ENCODE results near the gene POU6F1.
"Not testable (repeated sequence)": the region's sequence is repeated elsewhere in the genome, so short reads cannot be mapped to it uniquely, and the experiment has no call there.

Gene POU6F1

DNA sequence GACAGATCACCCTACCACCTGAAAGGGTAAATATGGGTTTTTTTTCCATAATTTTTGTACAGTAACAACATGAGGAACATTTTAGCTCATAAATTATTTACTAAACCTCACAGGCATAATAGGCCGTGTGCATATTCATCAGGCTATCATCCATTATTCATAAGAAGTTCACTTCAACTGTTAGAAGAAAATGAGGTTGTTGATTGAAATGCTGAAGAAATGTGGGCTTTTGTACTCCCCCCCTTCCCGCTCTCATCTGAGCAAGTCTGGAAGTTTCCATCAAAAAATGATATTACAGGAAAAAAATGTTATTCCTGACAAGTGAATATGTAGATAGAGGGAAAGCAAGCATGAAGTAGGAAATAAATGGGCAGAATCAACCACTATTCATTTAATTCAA lies 7.9 kb upstream of the POU6F1 start:
- no peak for DNase-seq

DNA sequence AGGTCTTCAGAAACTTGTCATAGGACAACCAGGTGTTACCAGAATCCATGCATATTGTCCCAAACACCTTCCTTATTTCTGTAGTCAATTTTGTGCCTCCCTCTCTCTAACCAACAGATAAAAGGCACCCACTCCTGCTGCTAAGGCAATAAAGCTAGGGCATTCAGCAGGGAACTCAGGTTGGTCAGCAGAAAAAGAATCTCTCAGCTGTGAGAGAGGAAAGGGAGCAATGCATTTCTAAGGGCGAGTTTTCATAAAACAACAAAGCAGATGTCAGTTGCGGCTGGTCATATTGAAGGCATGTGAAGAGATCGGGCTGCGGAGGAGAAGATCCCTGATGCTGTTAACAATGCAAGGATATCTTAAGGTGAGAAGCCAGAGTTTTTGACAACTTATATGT lies 7.4 kb upstream of the POU6F1 start:
- DNase-seq = no peak

DNA sequence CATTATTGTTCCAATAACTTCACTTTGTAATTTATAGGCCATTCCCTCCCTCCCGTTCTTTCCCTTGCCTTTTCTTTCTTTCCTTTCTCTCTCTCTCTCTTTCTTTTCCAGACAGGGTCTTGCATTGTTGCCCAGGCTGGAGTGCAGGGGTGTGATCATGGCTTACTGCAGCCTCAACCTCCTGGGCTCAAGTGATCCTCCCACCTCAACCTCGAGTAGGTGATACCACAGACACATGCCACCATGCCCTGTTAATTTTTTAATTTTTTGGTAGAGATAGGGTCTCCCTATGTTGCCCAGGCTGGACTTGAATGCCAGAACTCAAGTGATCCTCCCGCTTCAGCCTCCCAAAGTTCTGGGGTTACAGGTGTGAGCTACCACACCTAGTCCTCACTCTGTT lies 6.8 kb upstream of the POU6F1 start:
- no peak for DNase-seq

DNA sequence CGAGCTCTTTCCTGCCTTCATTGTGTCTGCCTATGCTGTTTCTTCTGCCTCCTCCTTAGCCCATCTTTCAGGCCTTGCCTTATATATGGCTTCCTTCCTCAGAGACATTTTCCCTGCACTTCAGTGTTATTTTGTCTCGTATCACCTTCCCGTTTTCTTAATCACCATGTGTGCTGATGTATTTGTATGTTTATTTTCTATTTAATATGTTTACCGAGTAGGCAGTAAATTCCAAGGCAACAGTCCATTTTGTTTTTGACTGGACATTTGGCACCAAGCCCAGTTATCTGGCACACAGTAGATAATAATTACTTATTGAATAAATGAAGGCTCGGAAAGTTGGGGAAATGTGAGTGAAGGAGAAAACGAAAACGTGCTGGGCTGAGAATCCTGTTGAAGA lies 4.6 kb upstream of the POU6F1 start:
- DNase-seq = no peak

DNA sequence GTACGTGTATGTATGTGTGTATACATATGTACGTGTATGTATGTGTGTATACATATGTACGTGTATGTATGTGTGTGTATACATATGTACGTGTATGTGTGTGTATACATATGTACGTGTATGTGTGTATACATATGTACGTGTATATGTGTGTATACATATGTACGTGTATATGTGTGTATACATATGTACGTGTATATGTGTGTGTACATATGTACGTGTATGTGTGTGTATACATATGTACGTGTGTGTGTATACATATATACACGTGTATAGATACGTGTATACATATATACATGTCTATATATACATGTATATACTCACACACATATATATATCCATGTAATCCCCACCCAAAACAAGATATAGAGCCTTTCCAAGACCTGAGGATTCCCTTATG lies 2.0 kb upstream of the POU6F1 start:
- DNase-seq = not testable (repeated sequence)

DNA sequence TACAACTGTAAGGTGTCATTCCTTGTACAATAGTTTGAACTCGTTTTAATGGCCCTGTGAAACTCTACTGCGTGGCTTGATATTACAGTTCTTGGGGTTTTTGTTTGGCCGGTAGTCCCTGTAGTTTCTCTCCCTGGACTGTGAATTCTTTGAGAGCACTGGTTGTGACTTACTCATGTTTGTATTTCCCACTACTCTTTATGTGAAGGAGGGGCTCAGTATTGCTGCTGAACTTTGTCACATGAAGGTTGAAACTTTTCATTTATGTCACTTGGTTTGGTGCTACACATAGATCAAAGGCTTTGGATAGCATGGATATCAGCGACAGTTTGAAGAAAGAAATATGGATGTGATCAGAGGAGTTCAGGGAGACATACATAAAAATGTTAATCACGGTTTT lies 1.5 kb upstream of the POU6F1 start:
- no peak for DNase-seq

DNA sequence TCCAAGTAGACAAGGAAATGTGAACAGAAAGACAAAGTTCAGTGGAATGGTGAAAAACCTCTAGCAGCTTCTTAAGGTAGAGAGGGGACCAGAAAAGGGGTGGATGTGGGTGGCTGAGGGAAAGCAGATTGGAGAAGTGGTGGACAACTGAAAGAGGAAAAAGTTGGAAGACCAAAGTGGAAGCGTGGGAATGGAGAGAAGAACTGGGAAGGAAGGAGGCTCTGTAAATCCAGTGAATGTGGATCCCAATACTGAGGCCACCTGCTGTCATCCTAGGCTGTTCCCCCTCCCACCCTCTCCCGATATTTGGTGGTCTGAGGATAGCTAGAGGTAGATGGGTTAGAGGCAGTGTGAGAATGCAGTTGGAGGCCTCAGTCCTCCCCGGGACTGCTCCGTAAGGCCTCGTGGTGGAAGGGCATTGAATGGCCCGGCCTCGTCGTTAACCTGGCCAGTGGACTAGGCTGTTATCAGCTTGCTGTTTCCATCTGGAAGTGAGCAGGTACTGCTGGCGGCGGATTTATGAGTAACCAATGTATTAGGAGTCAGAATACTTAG lies 822 bp upstream of the POU6F1 start:
- no peak for DNase-seq

DNA sequence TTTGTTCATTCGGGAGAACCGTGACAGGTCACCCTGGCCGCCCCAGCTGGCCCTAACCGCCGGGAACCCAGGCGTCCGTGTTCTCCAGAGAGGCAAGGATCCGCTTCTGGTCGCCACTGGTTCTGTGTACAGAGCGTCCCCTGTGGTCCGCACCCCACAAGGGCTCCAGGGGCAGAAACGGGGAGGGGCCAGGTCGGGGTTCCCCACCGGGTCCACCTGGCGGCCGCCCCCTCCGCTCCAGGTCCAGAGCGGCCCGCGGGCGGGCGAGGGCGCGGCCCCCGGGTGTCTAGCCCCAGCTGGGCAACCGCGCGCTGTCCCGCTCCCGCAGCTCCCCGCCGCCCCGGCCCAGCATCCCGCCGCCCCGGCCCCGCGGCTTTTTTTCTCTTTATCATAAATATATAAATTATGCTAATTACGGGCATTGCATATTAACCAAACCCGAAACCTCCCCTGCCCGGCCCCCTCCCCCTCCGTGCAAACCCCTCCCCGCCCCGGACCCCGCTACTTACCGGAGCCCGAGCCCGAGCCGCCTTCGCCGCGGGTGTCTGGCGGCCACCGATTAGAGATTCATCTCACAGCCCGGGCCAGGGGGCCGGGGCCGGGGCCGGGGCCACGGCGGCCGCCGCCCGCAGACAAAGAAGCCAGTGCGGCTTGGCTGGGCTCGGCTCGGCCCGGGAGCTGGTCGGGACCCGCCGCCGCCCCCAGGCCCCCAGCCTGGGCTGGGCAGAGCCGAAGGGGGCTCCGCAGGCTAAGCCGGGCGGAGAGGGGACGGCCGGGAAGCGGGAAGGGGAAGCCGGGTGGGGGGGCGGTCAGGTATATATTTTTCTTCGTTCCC lies 512 bp downstream of the POU6F1 start:
- no peak for DNase-seq

DNA sequence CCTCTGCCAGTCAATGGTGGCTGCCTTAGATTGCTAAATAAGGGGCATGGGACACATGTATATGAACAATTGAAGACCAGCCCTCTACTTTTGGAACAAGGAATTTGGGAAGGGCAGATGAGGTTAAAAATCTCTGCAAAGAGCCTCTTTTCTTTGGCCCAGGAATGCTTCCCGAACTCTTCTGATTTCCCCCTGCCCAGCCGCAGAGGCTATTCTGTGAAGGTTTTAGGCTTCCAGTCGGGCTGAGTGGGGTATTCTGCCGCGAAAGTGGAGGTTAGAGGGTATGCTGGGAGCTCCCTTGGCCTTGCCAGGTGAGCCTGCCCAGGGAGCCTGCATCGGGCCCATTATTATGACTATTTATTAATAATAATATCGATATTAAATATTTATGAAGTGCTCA lies 1.2 kb downstream of the POU6F1 start:
- no peak for DNase-seq

DNA sequence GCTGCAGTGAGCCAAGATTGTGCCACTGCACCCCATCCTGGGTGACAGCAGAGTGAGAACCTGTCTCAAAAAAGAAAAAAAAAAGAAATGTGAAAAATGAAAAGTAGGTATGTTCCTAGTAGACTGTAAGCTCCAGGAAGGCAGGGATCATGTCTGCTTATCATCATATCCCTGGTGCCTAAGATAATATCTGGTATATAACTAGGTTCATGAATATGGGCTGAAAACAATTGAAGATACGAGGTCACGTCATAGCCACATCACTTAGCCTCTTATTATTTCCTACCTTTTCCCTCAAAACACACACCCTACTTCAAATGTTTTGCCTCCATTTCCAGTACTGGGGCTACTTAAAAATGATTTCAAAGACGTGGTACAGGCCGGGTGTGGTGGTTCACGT lies 3.0 kb downstream of the POU6F1 start:
- no peak for DNase-seq

DNA sequence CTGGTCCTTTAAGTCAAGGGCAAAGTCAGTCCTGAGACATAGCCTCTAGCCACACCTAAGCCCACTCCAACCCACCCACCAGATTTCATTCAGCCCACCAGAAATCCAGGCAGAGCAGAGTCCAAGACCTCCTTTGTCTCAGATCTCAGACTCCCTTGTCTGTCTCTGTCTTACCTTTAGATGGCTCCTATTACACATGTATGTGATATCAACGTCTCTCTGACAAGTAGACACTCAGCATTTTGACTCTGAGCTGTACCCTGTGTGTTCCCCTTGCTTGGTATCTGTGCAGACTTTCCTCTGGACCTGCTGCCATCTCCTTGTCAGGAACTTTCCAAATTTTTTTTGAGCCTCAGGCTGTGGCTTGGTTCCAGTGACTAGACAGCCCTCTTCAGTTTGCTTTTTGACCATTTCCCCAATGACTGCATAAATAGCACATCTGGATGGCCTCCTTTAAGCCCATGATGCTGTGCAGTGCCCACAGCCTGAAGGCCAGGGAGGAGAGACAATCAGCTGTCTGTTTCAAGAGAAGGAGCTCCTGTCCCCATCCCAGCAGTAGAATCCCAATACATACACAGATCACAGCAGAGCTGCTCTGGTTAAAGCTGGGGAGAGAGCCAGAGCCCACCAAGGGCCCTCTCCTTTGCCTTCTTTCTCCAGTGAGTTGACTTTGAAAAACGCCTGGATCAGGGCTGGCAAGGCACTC lies 7.0 kb downstream of the POU6F1 start:
- DNase-seq = no peak

DNA sequence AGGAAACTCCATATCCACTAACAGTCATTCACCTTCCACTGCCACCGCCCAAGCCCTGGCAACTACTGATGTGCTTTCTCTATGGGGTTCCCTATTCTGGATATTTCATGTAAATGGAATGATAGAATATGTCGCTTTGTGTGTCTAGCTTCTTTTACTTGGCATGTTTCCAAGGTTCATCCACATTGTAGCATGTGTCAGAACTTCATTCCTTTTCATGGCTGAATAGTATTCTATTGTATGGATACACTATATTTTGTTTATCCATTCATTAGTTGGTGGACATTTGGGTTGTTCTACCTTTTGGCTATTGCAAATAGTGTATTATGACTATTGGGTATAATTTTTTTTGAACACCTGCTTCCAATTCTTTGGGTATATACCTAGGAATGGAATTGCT lies 8.6 kb downstream of the POU6F1 start:
- no peak for DNase-seq

DNA sequence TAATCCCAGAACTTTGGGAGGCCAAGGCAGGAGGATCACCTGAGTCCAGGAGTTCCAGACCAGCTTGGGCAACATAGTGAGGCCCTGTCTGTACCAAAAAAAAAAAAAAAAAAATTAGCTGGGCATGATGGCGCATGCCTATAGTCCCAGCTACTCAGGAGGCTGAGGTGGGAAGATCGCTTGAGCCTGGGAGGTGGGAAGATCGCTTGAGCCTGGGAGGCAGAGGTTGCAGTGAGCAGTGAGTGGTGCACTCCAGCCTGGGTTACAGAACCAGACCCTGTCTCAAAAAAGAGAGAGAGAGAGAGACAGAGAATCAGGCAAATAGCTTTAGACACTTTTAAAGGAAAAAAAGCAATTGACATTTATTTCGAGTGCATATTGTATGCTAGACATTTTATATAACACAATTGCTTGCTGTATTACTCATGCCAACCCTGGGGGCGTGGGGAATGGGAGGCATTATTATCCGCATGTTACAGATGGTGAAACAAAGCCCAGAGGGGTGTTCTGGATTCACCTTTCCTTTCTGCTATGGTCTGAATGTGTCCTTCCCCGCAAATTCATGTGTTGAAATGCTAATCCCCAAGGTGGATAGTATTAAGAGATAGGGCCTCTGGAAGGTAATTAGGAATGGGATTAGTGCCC lies 9.7 kb downstream of the POU6F1 start:
- DNase-seq = no peak

DNA sequence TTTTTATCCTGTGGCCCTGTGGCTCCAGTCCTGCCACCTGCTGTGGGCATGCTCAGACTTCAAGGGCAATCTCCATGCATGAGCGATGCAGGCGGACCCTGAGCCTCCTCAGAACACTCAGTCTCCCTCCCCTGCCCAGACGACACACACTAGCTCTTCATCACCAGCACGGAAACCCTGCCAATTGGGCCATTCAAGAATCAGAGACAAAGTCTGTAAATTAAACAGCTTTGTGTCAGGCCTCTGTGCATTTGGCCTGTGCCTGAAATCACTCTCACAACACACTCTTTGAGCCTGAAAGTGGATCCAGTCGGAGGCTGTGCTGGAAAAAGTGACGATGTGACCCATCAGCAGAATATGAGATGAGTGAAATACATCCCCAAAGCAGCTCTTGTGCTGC lies 12.5 kb downstream of the POU6F1 start:
- no peak for DNase-seq

DNA sequence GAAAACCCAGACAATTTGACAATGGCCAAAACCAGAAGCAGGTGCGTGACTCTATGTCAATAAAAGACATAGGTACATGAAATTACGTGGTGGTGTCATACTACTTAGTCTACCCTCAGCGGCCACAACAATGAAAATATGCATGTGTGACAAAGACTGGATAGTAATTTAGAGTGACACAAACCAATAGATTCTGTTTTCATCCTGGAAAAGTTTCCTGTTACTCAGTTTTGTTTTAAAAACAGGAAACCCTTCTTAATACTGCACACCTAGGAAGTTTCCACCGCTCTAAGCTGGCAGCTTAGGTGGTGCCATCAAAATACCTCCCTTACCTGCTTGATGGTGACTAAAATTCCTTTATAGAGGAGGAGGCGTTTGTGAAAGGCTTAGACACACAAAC lies 15.1 kb downstream of the POU6F1 start:
- no peak for DNase-seq

DNA sequence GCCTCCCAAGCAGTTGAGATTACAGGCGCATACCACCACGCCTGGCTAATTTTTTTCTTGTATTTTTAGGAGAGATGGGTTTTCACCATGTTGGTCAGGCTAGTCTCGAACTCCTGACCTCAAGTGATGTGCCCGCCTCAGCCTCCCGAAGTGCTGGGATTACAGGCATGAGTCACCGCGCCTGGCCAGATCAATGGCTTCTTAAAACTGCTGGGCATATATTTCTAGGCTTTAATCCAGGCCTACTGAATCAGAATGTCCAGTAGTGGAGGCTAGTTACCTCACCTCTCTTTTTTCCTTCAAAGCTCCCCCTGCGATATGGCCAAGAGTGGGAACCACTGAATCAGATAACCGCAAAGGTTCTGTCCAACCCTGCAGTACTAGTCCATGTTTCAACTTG lies 17.1 kb downstream of the POU6F1 start:
- no peak for DNase-seq

DNA sequence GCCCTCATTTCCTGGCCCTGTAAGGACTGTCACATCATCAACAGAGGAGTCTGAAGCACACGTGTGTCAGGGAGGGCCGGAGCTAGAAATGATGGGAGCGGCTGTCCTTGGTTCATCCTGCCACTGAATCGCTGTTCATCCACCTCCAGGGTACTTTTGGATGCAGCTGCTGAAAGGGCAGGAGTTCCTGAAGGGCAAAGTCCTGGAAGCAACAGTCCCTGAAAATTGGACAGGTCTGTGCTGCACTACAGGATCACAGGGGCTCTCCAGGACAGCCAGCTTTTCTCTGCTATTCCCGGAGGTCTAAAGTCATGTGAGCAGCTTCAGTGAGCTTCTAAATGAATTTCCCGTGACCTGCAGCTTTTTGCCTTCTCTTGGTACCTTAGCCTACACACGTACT lies 17.7 kb downstream of the POU6F1 start:
- DNase-seq = no peak

DNA sequence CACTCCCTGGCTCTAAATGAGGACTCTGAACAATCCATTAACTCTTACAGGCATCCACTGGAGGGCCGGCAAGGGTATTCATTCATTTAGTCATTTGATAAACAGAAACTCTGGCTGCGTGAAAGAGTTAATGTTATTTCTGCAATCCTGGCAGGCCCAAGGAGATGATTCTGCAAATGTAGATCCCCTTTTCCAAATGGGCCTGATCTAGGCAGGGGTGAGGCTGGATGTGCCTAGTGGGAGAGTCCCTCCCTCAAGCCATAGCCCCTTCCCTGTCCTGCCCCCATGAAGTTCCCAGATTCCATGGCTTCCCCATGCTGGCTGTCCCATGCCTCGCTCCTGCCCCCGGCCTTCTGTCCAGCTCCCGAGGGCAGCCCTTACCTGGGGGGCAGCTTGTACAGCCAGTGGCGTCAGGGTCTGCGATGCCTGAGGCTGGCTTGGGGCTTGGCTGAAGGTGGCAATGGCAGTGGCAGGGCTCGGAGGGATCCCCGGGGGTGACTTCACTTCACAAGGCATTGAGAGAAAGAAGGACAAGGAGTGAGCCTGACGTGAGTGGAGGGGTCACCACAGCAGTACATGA lies 18.4 kb downstream of the POU6F1 start:
- no peak for DNase-seq

DNA sequence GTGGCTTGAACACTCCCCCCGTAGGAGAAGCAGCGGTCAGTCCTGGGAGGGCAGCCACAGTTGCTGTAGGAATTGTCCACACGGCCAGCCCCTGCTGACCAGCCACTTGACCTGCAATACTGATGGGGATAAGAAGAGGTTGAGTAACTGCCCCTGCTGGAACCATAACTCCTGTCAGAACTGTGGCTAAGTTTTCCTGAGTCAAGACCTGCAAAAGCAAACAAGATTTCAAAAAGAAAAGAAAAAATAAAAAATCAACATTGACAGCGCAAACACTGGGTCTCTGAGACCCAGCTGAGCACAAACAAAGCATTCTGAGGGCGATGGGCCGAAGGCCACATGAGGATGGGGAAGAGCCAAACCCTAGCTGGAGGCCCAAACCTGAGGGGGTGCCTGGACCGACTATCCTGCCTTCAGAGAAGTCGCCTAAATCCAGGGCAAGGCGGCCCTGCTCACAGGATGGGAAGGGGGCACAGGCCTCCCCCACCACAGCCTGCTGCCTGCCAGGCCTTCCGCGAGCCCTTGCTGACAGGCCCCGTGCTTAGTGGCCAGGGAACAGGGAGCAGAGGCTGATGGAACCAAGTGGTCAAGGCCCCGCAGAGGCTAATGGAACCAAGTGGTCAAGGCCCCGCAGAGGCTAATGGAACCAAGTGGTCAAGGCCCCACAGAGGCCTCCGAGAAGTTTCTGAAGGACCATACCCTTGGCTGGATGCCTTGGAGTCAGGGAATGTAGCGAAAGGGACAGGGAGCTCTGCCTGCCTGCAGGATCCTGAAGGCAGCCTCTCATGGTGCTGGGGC lies 19.1 kb downstream of the POU6F1 start:
- no peak for DNase-seq

DNA sequence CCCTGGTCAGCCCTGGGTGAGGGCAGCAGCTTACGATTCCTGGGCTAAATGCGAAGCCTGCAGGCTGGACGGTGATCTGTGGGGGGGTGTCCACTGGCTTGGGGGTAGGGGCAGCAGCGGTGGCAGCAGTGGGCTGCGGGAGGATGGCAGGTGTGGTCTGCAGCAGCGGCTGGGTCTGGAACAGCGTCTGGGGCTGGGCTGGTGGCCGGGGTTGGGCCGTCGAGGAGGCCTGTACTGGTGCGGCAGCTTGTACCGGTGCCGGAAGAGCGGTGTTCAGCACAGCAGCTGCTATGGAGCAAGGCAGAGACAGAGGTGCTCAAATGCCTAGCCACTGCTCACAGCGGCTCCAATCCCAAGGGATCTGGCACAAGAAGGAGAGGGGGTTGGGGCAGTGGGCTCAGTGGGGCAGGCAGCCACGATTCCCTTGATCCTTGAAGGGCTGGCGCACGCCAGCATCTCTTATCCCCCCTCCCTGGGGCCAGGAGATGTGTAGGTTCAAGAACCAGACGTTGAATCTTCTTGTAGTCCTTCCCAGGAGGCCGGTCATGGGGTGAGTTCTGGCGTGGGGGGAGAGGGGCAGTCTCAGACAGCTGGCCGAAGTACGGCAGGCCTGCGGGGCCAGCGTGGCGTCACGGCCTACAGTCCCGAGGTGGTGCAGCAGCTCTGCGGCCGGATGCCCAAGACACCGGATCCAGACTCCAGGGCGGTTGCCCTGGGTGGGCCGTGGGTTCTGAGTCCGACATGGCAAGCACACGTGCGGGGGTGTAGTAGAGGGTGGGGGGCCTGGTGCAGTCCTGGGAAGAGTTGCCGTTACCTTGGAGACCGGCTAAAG lies 19.9 kb downstream of the POU6F1 start:
- no peak for DNase-seq

DNA sequence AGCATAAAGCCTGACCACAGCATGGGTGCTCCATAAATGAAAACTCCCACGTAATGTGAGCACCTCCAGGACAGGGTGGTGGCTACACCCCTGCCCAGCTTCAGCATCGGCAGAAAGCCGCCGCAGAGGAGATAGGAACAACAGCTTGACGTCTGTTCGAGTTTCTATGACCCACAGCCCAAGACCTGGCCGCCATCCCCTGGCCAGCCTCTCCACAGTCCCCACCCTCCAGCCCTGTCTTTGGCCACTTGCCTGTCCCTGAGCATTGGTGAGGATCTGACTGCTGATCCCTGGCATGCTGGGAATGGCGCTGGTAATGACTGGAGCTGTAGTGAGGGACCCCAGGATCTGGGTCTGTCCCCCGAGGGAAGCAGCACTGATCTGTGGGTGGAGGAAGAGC lies 21.3 kb downstream of the POU6F1 start:
- DNase-seq = no peak

DNA sequence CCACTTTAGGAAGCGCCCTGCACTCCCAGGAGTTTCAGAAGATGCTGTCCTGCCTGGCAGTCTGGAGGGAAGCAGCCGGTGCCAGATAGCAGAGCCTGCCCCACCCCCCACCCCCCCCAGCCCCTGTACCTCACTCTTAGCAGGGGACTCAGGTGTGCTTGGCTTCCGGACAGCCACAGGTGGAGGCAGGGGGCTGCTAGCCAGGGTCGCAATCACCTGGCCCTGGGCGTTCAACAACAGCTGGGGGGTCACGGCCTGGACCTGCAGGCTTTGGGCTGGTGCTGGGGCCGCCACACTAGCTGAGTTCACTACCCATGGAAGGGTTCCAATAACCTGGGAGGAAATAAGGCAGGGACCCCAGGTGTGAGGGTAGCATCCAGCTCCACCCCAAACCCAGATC lies 22.0 kb downstream of the POU6F1 start:
- no peak for DNase-seq
